ENCODE data around the gene AGPAT4. TPM values are rescaled to one million over a fixed set of nuclear protein-coding genes. Genes with fewer than 3 reads are reported as not detected.
"Not testable (repeated sequence)": the region's sequence is repeated elsewhere in the genome, so short reads cannot be mapped to it uniquely, and the experiment has no call there.

Gene AGPAT4
- total and polyA plus RNA-seq, 2 donors (not counting 1 experiment from before 2014, with no cell fraction given), result 4.4 to 6.1 TPM

DNA sequence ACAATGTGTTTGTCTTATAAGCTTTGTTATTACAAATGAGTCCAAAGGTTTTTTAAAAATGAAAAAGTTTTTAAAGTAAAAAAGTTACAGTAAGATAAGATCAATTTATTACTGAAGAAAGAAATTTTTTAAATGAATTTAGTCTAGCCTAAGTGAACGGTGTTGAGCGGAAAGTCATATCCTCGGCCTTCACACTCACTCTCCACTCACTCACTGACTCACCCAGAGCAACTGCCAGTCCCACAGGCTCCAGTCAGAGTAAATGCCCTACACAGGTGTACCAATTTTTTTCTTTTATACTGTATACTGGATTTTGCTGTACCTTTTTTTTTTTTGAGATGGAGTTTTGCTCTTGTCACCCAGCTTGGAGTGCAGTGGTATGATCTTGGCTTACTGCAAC is 42.7 kb upstream of the AGPAT4 start:
- no peaks in the 10 kb centered on the region for H3K27me3 ChIP-seq (replicated peaks in 1 of 4; ENCODE audit: control extremely low read depth in 1 of 4, control insufficient read depth in 3 of 4, insufficient read depth in 4 of 4, low read length in 3 of 4)

DNA sequence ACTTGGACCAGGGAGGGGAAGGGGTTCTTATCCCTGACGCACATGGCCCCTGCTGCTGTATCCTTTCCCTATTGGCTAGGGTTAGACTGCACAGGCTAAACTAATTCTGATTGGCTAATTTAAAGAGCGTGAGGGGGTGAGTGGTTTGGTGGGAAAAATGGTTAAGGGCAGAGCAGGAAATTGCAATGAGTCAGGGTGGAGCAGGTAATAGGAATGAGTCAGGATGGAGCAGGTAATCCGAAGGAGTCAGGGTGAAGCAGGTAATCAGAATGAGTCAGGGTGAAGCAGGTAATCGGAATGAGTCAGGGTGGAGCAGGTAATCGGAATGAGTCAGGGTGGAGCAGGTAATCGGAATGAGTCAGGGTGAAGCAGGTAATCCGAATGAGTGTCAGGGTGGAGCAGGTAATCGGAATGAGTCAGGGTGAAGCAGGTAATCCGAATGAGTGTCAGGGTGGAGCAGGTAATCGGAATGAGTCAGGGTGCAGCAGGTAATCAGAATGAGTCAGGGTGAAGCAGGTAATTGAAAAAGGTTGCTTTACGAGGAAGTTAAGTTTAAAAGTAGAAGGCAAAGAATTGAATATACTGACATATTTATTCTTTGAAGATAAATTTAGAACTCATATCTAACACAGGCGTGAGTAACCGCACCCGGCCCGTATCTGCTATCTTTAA is 41.5 kb upstream of the AGPAT4 start:
- H3K4me2 ChIP-seq (replicated peaks; ENCODE audit: low read depth, low read length, poor library complexity, severe bottlenecking); POLR2A ChIA-PET; H3K9me3 ChIP-seq (ENCODE audit: control extremely low read depth in 1 of 3, control insufficient read depth in 2 of 3, insufficient read depth in 1 of 3, low read length in 2 of 3); H3K9ac ChIP-seq (ENCODE audit: low read length); H3K27me3 ChIP-seq (replicated peaks in 1 of 4; ENCODE audit: control extremely low read depth in 1 of 4, control insufficient read depth in 3 of 4, insufficient read depth in 4 of 4, low read length in 3 of 4); H3K4me3 ChIP-seq (ENCODE audit: control extremely low read depth in 1 of 5, extremely low read depth in 1 of 5, insufficient read depth in 1 of 5, low read depth in 2 of 5, low read length in 4 of 5); H3K9me3 Mint-ChIP-seq (ENCODE audit: insufficient read depth); H3K79me2 ChIP-seq (ENCODE audit: control insufficient read depth, insufficient read depth, low read length); H3K4me1 Mint-ChIP-seq; H3K4me3 Mint-ChIP-seq; ATAC-seq (ENCODE audit: low read depth); intact Hi-C loops (cut with micrococcal nuclease); H3K36me3 ChIP-seq (replicated peaks in 1 of 2; ENCODE audit: control extremely low read depth in 1 of 2, control insufficient read depth in 1 of 2, extremely low read depth in 1 of 2, insufficient read depth in 2 of 2, low read length in 1 of 2); CTCF ChIA-PET; H3K4me1 ChIP-seq (ENCODE audit: control insufficient read depth in 2 of 2, insufficient read depth in 2 of 2, low read length in 2 of 2); H3K27me3 Mint-ChIP-seq; H3K27ac ChIP-seq (ENCODE audit: low read length in 2 of 2); H2AFZ ChIP-seq (ENCODE audit: insufficient read depth, low read depth, low read length, poor library complexity, severe bottlenecking); DNase-seq; H4K20me1 ChIP-seq (ENCODE audit: control insufficient read depth, insufficient read depth, low read length, poor library complexity, severe bottlenecking); H3K27ac Mint-ChIP-seq: not testable (repeated sequence)
- 71% methylated on average over 9 of the region's 15 CpGs for WGBS (ENCODE audit: insufficient coverage)

More for the DNA sequence above, 42.7 kb upstream of the AGPAT4 start:
- Histone ChIP-seq H3K4me1 (ENCODE audit: control insufficient read depth in 2 of 2, insufficient read depth in 2 of 2, low read length in 2 of 2) (no peaks in the 10 kb centered on the region), H3K27ac (ENCODE audit: low read length in 2 of 2) (no peak overlapping the region), H3K4me2 (replicated peaks; ENCODE audit: low read depth, low read length, poor library complexity, severe bottlenecking) (no peak overlapping the region), H3K79me2 (ENCODE audit: control insufficient read depth, insufficient read depth, low read length) (no peaks in the 10 kb centered on the region), H2AFZ (ENCODE audit: insufficient read depth, low read depth, low read length, poor library complexity, severe bottlenecking) (no peak overlapping the region), H3K36me3 (replicated peaks in 1 of 2; ENCODE audit: control extremely low read depth in 1 of 2, control insufficient read depth in 1 of 2, extremely low read depth in 1 of 2, insufficient read depth in 2 of 2, low read length in 1 of 2) (no peaks in the 10 kb centered on the region), H3K9ac (ENCODE audit: low read length) (no peak overlapping the region), H3K4me3 (ENCODE audit: control extremely low read depth in 1 of 5, extremely low read depth in 1 of 5, insufficient read depth in 1 of 5, low read depth in 2 of 5, low read length in 4 of 5) (no peak overlapping the region), H4K20me1 (ENCODE audit: control insufficient read depth, insufficient read depth, low read length, poor library complexity, severe bottlenecking) (no peaks in the 10 kb centered on the region), H3K9me3 (ENCODE audit: control extremely low read depth in 1 of 3, control insufficient read depth in 2 of 3, insufficient read depth in 1 of 3, low read length in 2 of 3) (peaks cover 0 to 9% (median 0%) of the 10 kb centered on the region in 3 donors)
- WGBS (ENCODE audit: insufficient coverage), result no CpG with 5 or more reads among the region's 3 CpGs
- ATAC-seq (ENCODE audit: low read depth) (no peak), DNase-seq (no peak)
- Mint-ChIP-seq H3K27ac (no peak overlapping the region), H3K4me3 (no peak overlapping the region), H3K4me1 (no peaks in the 10 kb centered on the region), H3K9me3 (ENCODE audit: insufficient read depth) (no peaks in the 10 kb centered on the region), H3K27me3 (no peaks in the 10 kb centered on the region)
- POLR2A ChIA-PET, result no interaction called here
- CTCF ChIA-PET, result no interaction called here
- TF ChIP-seq, protein P1, sequence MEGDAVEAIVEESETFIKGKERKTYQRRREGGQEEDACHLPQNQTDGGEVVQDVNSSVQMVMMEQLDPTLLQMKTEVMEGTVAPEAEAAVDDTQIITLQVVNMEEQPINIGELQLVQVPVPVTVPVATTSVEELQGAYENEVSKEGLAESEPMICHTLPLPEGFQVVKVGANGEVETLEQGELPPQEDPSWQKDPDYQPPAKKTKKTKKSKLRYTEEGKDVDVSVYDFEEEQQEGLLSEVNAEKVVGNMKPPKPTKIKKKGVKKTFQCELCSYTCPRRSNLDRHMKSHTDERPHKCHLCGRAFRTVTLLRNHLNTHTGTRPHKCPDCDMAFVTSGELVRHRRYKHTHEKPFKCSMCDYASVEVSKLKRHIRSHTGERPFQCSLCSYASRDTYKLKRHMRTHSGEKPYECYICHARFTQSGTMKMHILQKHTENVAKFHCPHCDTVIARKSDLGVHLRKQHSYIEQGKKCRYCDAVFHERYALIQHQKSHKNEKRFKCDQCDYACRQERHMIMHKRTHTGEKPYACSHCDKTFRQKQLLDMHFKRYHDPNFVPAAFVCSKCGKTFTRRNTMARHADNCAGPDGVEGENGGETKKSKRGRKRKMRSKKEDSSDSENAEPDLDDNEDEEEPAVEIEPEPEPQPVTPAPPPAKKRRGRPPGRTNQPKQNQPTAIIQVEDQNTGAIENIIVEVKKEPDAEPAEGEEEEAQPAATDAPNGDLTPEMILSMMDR (IDR thresholded peaks at IDR 0.05), result no peak
- no peak for TF ChIP-seq EZH2 (IDR thresholded peaks at IDR 0.05; ENCODE audit: borderline replicate concordance, insufficient read depth, low read depth, low read length, poor library complexity, severe bottlenecking)
- intact Hi-C loops (cut with micrococcal nuclease), result no loop called here

DNA sequence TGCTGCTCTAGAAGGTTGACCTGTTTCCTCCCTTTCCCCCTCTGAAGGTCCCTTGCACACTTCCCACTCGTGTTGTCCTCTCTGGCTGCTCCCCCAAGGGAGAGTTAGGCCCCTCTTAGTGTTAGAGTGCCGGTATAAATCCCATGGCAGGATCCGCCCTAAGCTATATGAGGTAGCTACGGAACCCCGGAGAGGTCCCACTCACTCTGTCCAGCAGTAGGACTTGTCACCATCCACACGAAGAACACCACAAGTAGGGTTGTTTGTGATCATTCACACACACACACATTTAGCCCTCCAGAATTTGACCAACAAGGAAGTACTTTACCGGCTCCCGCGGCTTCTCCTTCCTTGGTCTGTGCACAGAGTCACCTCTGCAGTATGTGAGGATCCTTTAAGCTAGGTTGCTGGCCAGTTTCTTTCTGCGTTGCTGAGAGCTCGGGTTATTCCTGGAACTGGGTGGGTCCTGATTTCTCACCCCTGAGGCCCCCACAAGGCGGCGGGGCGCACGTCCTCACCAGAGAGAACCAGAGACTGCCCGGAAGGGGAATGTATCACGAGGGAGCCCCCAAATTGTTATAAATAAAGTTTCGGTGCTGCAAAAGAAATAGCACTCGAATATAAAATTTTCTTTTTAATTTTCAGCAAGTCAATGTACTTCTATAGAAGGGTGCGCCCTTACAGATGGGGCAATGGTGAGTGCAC is 40.8 kb upstream of the AGPAT4 start:
- H3K4me1 ChIP-seq (ENCODE audit: control insufficient read depth in 2 of 2, insufficient read depth in 2 of 2, low read length in 2 of 2); intact Hi-C loops (cut with micrococcal nuclease); H2AFZ ChIP-seq (ENCODE audit: insufficient read depth, low read depth, low read length, poor library complexity, severe bottlenecking); H3K27me3 ChIP-seq (replicated peaks in 1 of 4; ENCODE audit: control extremely low read depth in 1 of 4, control insufficient read depth in 3 of 4, insufficient read depth in 4 of 4, low read length in 3 of 4); H3K27ac Mint-ChIP-seq; H3K9ac ChIP-seq (ENCODE audit: low read length); H3K27me3 Mint-ChIP-seq; H3K4me3 ChIP-seq (ENCODE audit: control extremely low read depth in 1 of 5, extremely low read depth in 1 of 5, insufficient read depth in 1 of 5, low read depth in 2 of 5, low read length in 4 of 5); H3K4me3 Mint-ChIP-seq; ATAC-seq (ENCODE audit: low read depth); POLR2A ChIA-PET; CTCF ChIA-PET; H3K27ac ChIP-seq (ENCODE audit: low read length in 2 of 2); DNase-seq; H3K9me3 ChIP-seq (ENCODE audit: control extremely low read depth in 1 of 3, control insufficient read depth in 2 of 3, insufficient read depth in 1 of 3, low read length in 2 of 3); H3K4me1 Mint-ChIP-seq; H3K79me2 ChIP-seq (ENCODE audit: control insufficient read depth, insufficient read depth, low read length); H3K36me3 ChIP-seq (replicated peaks in 1 of 2; ENCODE audit: control extremely low read depth in 1 of 2, control insufficient read depth in 1 of 2, extremely low read depth in 1 of 2, insufficient read depth in 2 of 2, low read length in 1 of 2); H3K4me2 ChIP-seq (replicated peaks; ENCODE audit: low read depth, low read length, poor library complexity, severe bottlenecking); H4K20me1 ChIP-seq (ENCODE audit: control insufficient read depth, insufficient read depth, low read length, poor library complexity, severe bottlenecking); H3K9me3 Mint-ChIP-seq (ENCODE audit: insufficient read depth): not testable (repeated sequence)
- 94% methylated on average over 9 of the region's 20 CpGs for whole genome bisulfite sequencing (ENCODE audit: insufficient coverage)

Measured in B cell (primary cell).